Body of pancreas (tissue), 4 donors: ENCODE data around the gene FNDC3B. TPM values are rescaled to one million over a fixed set of nuclear protein-coding genes. Genes with fewer than 3 reads are reported as not detected.

Source experiments
- ATAC-seq: fragments of 150-250 bp; one replicate; pipeline ENCODE4 v1.9.1; 2016
- DNase-seq, 4 donors: peaks; one replicate each; pipeline ENCODE4 v3.0.0-alpha.2; 2019
- H3K27ac ChIP-seq, 4 donors: fragments of 200-600 bp; sonication (generic); 1 replicate in 3 of 4; 2 replicates in 1 of 4; pipeline versions ENCODE4 v1.5.1 to v1.6.1; 2016 to 2019; ENCODE audit warnings: mild to moderate bottlenecking in 1 of 4, mixed read lengths in 1 of 4, moderate library complexity in 1 of 4
- H3K27me3 ChIP-seq, 2 donors: fragments of 200-600 bp; sonication (generic); one replicate each; pipeline ENCODE4 v1.6.0; 2016; ENCODE audit warnings: mild to moderate bottlenecking in 1 of 2
- H3K36me3 ChIP-seq, 2 donors: fragments of 200-600 bp; sonication (generic); replicated peaks in 1 of 2; 2 replicates each; pipeline ENCODE4 v1.5.1; 2016; ENCODE audit warnings: low read depth in 2 of 2; ENCODE audit not compliant: insufficient read depth in 1 of 2
- H3K4me1 ChIP-seq: fragments of 200-600 bp; sonication (generic); one replicate; pipeline ENCODE4 v1.6.0; 2016
- H3K4me3 ChIP-seq, 2 donors: fragments of 200-600 bp; sonication (generic); 1 replicate in 1 of 2; 2 replicates in 1 of 2; pipeline ENCODE4 v1.5.1; 2016 to 2019
- H3K9me3 ChIP-seq, 3 donors: fragments of 200-600 bp; sonication (generic); 1 replicate in 2 of 3; 2 replicates in 1 of 3; pipeline ENCODE4 v1.5.1; 2016
- POLR2A ChIP-seq, 3 donors: fragments of 450-650 bp; IDR thresholded peaks; one replicate each; pipeline ENCODE4 v1.6.1; 2016; ENCODE audit warnings: antibody characterized with exemption in 3 of 3, mild to moderate bottlenecking in 2 of 3
- WGBS, 2 donors: methylation state at CpG; one replicate each; pipeline ENCODE4 v1.1.5; 2017; 5-methylcytosine and 5-hydroxymethylcytosine counted together
- intact Hi-C: fragments of 100-400 bp; cut with DNase I; formaldehyde crosslinking; loops from one replicate; pipeline ENCODE4 v1.15.1; 2023
- total RNA-seq, 2 donors: library from RNA; depleted of rRNA; stranded (reverse); fragments of >200 nt; gene quantifications; one replicate each; pipeline ENCODE4 v1.1.0, GENCODE V29; 2016
- TF ChIP-seq, protein P1 (sequence below), 7 experiments: fragments of 450-650 bp in 4 of 7; fragments of 200-600 bp in 3 of 7; sonication (generic) in 3 of 7; IDR thresholded peaks; one replicate each; pipeline ENCODE4 v1.5.1; 2016 to 2019; ENCODE audit warnings: antibody characterized with exemption in 7 of 7

The FNDC3B gene
- total RNA-seq, 2 donors from 2014 or later, result 64.3 to 86.0 TPM

DNA sequence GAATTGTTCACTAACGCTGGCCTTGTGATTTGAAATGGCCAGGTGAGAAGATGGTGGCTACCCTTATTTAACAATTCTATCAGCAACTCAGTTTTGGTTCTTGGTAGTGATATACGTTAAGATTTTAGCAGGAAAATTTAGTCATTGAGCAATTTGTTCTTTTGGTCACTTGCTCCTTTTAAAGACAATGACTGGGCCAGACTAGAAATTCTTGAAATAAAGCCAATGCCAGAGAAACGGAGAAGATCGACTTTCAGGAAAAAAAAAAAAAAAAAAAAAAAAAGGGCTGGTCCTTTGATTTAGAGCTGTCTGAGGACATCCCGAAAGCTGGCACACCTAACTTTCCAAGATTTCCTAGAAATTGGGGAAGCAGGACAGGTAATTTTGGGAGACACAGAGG lies 178.5 kb downstream of the FNDC3B start:
- H3K36me3 ChIP-seq, result no peaks in the 10 kb centered on the region
- H3K4me1 ChIP-seq, result peaks cover 75% of the 10 kb centered on the region
- intact Hi-C loops, result no loop called here
- no peaks in the 10 kb centered on the region for H3K9me3 ChIP-seq
- DNase-seq, result no peak
- no peak for ATAC-seq
- H3K27ac ChIP-seq, result no peak overlapping the region
- H3K4me3 ChIP-seq, result no peak overlapping the region
- 31 to 35% methylated on average over 5 of the region's 5 CpGs for WGBS, 2 donors
- TF ChIP-seq, protein P1, sequence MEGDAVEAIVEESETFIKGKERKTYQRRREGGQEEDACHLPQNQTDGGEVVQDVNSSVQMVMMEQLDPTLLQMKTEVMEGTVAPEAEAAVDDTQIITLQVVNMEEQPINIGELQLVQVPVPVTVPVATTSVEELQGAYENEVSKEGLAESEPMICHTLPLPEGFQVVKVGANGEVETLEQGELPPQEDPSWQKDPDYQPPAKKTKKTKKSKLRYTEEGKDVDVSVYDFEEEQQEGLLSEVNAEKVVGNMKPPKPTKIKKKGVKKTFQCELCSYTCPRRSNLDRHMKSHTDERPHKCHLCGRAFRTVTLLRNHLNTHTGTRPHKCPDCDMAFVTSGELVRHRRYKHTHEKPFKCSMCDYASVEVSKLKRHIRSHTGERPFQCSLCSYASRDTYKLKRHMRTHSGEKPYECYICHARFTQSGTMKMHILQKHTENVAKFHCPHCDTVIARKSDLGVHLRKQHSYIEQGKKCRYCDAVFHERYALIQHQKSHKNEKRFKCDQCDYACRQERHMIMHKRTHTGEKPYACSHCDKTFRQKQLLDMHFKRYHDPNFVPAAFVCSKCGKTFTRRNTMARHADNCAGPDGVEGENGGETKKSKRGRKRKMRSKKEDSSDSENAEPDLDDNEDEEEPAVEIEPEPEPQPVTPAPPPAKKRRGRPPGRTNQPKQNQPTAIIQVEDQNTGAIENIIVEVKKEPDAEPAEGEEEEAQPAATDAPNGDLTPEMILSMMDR (IDR thresholded peaks at IDR 0.05), result no peak
- TF ChIP-seq POLR2A (IDR thresholded peaks at IDR 0.05), result no peak
- H3K27me3 ChIP-seq, result no peaks in the 10 kb centered on the region

DNA sequence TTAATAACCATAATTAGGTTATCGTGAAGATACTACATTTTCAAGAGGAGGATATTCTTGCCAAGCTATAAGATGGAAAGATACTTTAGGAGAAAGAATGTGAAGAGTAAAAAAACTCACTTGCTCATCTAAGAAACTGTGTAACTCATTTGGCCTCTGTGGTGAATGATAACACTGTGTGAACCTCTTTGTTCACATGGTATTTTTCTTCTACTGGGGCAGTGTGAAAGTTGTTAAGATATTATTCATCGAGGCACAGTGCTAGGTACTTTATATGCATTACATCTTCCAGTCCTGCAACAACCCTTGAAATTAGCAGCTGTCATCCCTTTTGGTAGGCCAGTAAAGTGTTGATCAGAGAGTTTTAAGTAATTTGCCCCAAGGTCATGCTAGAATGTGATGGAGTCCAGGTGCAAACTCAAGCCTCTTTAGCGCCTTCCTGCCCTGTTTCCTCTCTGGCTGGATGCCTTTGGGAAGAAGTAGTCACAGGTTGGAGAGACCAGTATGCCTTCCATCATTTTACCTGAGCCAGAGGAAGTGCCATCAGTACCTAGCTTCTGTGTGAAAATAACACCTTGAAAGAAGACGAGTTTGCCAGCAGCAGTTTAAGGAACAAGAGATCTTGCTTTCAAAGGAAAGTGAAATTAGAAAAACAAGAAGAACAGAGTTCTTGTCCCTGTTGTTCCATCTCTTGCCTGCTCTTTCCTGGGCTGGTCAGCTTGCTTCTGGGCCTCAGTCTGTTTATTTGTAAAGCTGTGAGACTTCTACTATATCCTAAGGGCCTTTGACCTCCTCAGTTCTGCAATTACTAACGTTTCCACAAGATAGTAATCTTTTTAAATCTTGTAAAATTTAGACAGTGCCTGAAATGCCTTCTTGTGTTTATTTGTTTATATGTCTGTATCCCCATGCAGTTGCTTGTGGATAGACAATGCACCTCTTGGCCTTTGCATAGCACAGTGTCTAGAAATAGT lies 179.3 kb downstream of the FNDC3B start:
- Histone ChIP-seq H3K27ac (peak overlapping the region in 2 of 4 donors; percentile 31 to 37), H3K9me3 (no peaks in the 10 kb centered on the region), H3K4me3 (no peak overlapping the region), H3K27me3 (no peaks in the 10 kb centered on the region), H3K36me3 (no peaks in the 10 kb centered on the region), H3K4me1 (peaks cover 80% of the 10 kb centered on the region)
- TF ChIP-seq, protein P1 (IDR thresholded peaks at IDR 0.05), result no peak
- no peak for TF ChIP-seq POLR2A (IDR thresholded peaks at IDR 0.05)
- DNase-seq, result no peak
- intact Hi-C loops, result no loop called here
- WGBS, 2 donors, result 40 to 49% methylated on average over 5 of the region's 5 CpGs
- ATAC-seq, result peak; percentile 23

DNA sequence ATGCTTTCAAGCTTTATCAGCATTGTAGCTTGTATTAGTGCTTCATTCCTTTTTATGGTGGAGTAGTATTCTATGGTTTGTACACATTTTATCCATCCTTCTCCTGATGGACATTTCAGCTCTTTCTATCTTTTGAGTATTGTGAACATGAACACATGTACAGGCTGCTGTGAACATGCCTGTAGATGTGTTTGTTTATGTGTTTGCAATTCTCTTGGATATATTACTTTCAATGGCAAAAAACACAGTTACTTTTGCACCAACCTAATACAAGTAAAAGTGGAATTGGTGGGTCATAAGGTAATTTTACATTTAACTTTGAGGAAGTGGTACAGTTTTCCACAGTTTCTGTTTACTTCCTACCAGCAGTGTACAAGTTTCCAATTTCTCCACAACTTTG lies 180.4 kb downstream of the FNDC3B start:
- peaks cover 80% of the 10 kb centered on the region for H3K4me1 ChIP-seq
- DNase-seq (no peak), ATAC-seq (no peak)
- no peak overlapping the region for H3K27ac ChIP-seq
- H3K9me3 ChIP-seq, result no peaks in the 10 kb centered on the region
- no peaks in the 10 kb centered on the region for H3K36me3 ChIP-seq
- no peak for TF ChIP-seq POLR2A (IDR thresholded peaks at IDR 0.05)
- TF ChIP-seq, protein P1 (IDR thresholded peaks at IDR 0.05), result no peak
- no peak overlapping the region for H3K4me3 ChIP-seq
- intact Hi-C loops, result no loop called here
- H3K27me3 ChIP-seq, result no peaks in the 10 kb centered on the region

DNA sequence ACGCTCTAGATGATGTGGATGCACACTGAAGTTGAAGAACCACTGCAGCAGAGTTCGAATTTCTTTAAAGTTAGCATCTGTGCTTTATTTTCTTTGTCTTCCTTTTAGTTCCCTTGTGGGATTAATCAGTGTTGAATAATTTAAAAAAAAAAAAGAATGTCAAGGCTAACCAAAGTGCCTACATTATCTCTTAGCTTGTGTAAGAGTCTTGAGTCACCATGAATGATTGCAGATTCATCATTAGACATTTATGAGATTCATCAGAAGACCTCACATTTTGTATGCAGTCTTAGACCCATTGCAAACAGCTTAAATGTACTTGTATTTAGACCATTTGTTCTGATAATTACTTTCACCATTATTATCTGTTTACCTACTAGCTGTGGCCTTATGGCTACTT lies 182.2 kb downstream of the FNDC3B start:
- 57 to 68% methylated on average over 2 of the region's 2 CpGs for WGBS, 2 donors
- intact Hi-C loops, result no loop called here
- Histone ChIP-seq H3K27ac (no peak overlapping the region), H3K9me3 (no peaks in the 10 kb centered on the region), H3K4me3 (no peak overlapping the region), H3K36me3 (no peaks in the 10 kb centered on the region), H3K27me3 (no peaks in the 10 kb centered on the region), H3K4me1 (peaks cover 77% of the 10 kb centered on the region)
- DNase-seq (no peak), ATAC-seq (no peak)
- TF ChIP-seq, protein P1 (IDR thresholded peaks at IDR 0.05), result no peak
- TF ChIP-seq POLR2A (IDR thresholded peaks at IDR 0.05), result no peak
